ENCODE data around the gene DPP9.

The DPP9 gene

GRCh38 chr19:4653793-4654436, 69.7 kb downstream of the DPP9 start:
- DNase-seq = no peak

GRCh38 chr19:4652075-4652474, 71.6 kb downstream of the DPP9 start:
- DNase-seq = no peak

DNA sequence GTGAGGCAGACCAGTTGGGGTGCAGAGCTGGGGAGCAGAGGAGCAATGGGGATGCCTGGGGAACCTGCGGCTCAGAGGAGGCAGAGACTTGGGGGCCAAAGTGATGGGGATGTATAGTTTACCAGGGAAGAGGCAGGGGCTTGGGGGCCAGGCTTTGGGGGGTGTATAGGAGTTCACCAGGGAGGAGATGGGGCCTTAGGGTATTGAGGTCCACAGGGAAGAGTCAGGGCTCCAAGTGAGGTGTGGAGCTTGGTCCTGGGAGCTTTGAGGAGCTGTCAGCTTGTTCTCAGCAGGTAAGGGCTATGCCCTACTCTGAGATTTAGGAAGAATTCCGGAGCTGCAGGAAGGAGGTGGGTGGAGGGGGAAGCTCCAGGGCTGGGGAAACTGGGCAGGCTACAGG, 73.5 kb downstream of the DPP9 start:
- DNase-seq = no peak

DNA sequence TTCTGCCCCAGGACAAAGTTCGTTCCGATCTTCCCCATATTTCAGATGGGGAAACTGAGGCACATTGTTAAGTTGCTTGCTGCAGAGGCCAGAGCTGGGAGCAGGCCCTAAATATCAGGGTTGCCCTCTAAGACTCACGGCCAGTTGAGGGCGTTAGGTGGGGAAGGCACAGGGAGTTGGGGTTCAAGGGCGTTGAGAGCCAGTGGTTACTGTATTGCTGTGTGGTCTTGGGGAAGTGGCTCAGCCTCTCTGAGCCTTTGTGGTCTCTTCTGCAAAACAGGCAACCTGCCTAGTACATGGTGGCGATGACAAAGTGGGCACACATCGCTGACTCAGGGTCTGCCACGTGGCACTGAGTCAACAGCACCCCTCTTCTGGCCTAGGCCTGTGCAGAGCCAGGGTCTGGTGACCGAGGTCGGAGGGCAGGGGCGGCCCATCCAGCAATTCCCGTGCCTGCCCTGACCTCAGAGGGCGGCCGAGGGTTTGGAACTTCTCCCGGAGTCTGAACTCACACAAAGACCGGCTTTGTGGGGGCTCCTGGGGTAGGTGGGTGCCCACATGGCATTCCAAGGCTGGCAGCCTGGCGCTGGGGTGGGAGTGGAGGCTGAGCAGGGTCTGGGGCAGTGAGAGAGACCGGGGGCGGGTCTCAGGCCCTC, 74.1 kb downstream of the DPP9 start:
- DNase-seq = no peak

- DNase-seq = no peak
Measured at GRCh38 chr19:4647676-4648644, 75.7 kb downstream of the DPP9 start.

- no peak for DNase-seq
Measured at GRCh38 chr19:4645718-4646117, 77.9 kb downstream of the DPP9 start.

DNA sequence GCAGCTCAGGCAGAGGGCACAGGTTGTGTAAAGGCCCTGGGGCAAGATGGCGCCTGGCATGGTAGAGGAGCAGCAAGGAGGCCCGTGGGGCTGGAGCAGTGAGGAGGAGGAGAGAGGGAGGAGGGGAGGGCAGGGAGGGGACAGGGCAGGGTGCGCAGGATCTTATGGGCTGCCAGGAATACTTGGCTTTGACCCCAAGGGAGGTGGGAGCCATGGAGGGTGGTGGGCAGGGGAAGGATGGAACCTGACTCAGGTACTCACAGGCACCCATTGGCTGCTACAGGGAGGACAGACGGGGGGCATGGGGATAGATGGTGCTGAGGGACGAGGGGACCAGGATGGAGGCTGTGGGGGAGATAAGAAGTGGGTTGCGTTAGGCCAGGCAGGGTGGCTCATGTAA, 81.0 kb downstream of the DPP9 start:
- DNase-seq = no peak

DNA sequence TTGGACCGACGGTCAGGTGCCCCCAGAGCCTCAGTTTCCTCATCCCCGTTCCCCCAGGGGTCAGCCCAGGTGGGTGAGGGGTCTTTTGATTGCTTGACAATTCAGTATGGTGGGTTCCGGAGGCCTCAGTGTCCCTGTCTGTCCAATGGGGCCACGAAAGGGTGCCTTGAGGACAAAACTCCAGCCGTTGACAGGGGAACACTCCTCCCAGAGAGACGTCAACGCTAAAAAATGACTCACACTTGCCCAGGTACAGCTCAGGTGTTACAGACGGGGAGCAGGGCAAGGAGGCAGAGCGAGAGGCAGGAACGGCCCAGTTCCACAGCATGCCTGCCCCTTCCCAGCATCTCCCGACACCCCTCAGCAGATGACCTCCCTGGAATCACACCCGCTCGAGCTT, 82.5 kb downstream of the DPP9 start:
- no peak for DNase-seq

DNA sequence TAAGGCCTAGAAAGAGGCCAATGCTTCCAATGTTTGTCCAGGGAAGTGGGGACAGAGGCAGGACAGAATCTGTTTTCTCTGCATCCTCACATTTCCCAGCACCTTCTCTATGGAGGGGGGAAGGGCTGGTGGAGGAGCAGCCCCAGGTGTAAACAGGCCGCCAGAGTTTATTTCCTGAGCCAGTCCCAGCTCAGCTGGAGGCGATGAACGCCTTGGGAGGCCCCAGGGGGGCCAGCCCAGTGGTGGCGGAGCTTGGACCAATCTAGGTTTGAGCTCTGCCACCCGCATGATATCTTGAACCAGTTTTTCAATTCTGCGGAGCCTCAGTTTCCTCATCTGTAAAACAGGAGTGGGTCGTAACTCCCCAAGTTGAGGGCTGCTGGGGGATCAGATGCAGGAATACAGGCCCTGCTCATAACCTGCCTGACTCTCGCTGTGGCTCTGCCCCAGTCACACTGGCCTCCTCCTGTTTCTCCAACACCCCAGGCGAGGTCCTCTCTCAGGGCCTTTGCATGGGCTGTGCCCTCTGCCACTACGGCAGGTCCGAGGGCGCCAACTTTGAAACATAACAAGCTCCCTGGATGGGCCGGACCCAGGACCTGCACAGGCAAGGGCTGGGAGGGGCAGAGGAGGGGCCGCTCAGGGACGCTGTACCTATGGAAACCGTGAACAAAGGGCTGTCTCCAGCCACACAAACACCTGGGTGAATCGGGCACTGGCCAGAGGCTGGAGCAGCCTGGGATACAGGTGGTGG, 83.2 kb downstream of the DPP9 start:
- no peak for DNase-seq

DNA sequence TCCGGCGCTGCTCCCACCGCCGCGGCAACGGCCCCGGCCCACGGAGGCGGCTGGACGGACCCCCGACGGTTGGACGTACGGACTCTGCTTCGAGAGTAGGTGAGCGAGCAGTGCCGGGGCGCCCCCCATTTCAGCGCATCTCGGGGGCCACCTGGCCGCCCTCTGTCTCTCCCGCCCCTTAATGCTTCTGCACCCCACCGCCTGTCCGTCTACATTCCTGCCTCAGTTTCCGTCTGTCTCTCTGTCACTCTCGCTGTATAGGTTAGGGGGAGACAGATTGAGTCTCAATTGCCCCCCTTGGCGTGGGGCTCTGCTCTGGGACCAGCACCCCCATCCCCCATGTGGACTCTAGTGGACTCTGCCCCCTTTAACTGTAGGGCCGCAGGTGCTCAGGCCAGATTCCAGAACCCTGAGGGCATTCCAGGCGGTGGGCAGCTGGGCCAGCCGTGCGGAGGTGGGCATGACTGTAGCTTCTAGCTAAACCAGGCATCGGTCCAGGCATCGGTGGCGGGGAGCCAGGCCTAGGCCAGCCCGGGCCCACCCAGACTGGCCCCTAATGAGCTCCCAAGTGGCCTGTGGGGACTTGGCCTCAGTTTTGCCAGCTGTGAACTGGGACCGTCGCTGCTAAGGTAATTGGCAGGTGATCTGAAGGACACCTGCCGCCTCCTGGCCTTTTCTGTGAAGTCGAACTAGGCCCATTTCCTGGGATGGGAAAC, 84.0 kb downstream of the DPP9 start:
- no peak for DNase-seq

- peak; percentile 99 to 100 for DNase-seq
Measured at GRCh38 chr19:4638828-4639530, 84.7 kb downstream of the DPP9 start, which contains the start of gene TNFAIP8L1. TSS of gene TNFAIP8L1 (plus strand) at chr19:4639516. CDS start at chr19:4651870, 12,354 bp downstream.

- DNase-seq = peak; percentile 44
Measured at GRCh38 chr19:4638317-4638716, 85.3 kb downstream of the DPP9 start.

DNA sequence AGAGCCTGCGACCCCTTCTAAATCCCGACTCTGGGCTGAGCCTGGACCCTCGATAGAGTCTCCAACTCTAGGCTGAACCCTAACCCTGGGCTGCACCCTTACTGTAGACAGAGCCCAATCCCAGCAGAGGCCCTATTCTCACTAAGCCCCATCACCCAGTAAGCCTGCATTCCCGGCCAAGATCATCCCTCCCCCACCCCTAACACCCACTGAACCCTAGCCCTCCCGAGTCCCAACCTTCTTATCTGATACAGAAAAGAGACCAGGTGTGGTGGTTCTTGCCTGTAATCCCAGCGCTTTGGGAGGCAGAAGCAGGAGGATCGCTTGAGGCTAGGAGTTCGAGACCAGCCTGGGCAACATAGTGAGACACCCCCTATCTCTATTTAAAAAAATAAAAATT, 86.9 kb downstream of the DPP9 start:
- DNase-seq = no peak

- DNase-seq = peak; percentile 39 to 45
Measured at GRCh38 chr19:4636151-4636717, 87.4 kb downstream of the DPP9 start.

- no peak for DNase-seq
Measured at GRCh38 chr19:4635754-4636116, 87.9 kb downstream of the DPP9 start.

DNA sequence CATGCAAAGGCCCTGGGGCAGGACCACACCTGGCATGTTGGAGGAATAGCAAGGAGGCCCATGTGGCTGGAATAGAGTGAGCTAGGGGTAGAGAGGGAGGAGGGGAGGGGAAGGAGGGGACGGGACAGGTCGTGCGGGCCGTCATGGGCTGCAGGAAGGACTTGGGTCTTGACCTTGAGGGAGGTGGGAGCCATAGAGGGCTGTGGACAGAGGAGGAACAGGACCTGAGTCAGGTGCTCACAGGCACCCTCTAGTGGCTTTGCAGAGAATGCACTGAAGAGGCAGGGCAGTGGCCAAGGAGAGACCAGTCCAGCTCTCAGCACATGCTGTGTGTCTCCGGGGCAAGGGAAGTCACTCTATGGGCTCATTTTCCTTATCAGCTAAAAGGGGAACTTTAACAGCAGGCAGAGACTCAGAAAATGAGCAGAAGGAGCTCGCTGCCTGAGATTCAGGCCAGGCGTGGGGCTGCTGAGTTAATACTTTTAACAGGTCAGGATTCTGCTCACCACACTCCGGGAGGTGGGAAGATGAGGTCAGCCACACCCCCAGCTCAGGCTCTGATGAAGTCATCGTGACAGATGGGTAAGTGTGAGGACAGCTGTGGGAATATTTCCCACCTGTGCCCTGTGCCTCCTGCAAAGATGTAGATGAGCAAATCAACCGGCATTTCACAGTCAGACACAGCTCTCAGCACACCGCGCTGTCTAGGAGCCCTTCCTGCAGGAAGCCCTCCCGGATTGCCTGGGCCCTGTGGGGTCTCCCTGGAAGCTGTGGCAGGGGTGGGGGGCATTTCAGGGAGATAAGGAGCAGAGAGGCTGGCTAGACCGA, 90.3 kb downstream of the DPP9 start:
- DNase-seq = peak; percentile 85 to 87
